ENCODE measurements around the gene MRPL44.
A peak's percentile ranks its signal among the peaks of the same experiment; 100 is the strongest.
"Not testable (repeated sequence)": the region's sequence is repeated elsewhere in the genome, so short reads cannot be mapped to it uniquely, and the experiment has no call there.

The MRPL44 gene

DNA sequence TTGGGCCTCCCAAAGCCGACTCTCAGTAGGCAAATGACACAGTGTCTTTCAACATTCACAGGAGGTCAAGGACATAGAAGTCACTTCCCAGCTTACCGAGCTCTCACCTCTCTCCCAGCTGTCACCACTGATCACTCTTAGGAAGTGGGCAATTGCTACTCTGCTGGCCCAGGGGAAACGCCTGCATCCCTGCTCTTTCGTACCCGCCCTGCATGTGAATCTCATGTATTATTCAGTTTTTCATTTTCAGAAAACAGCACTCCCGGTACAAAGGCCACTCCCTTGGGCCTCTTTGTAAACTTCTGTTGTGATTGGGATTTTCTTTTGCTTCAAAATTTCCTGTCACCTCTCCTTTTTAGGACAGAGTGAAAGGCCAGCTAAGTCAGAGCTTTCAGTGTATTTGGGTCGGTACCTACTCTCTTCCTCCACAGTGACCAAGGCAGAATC, 15.4 kb downstream of the MRPL44 start:
- no peak for DNase-seq

DNA sequence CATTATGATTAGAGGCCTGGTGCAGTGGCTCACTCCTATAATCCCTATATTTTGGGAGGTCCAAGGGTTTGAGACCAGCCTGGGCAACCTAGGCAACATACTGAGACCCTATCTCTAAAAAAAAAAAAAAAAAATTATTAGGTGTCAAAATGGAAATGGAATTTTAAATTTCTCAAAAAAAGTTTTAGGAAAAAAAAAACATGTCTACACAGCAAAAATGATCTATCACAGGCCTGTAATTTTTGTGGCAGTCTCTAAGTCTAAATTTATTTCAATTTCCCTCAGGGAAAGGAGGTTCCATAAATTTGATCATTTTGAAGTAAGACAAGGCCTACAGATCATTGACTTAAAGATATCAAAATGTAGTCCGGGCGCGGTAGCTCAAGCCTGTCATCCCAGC, 16.3 kb downstream of the MRPL44 start:
- DNase-seq: no peak

DNA sequence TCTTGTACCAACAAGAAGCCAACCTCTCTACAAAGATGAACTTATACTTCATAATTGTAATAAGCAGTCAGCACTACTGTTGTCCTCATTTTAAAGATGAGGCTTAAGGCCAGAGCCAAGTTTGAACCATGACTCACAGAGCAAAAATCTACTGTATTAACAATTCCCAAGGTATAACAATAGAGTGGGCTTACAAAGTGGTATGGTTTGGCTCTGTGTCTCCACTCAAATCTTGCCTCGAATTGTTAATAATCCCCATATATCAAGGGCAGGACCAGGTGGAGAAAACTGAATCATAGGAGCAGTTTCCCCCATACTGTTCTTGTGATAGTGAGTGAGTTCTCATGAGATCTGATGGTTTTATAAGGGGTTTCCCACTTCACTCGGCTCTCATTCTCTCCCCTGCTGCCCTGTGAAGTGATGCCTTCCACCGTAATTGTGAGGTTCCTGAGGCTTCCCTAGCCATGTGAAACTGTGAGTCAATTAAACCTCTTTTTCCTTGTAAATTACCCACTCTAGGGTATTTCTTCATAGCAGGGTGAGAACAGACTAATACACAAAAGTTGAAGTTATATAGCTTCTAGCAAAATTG, 19.5 kb downstream of the MRPL44 start:
- DNase-seq: no peak

DNA sequence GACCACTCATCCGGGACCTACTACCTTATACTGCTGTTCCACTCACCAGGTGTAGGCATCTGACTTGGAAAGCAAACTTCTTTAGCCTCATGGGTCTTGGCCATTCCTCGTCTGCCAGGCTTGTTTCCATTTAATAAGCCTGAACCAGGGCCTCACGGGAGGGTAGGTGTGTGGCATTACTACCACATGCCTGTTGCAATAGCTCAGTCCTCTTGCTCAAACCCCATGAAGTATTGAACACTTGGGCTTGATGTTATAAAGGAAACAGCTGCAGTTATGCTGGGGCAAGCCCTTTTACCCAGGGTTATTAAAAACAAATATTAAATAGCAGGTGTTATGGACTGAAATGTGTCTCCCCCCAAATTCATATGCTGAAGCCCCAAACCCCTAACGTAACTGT, 21.2 kb downstream of the MRPL44 start:
- no peak for DNase-seq

DNA sequence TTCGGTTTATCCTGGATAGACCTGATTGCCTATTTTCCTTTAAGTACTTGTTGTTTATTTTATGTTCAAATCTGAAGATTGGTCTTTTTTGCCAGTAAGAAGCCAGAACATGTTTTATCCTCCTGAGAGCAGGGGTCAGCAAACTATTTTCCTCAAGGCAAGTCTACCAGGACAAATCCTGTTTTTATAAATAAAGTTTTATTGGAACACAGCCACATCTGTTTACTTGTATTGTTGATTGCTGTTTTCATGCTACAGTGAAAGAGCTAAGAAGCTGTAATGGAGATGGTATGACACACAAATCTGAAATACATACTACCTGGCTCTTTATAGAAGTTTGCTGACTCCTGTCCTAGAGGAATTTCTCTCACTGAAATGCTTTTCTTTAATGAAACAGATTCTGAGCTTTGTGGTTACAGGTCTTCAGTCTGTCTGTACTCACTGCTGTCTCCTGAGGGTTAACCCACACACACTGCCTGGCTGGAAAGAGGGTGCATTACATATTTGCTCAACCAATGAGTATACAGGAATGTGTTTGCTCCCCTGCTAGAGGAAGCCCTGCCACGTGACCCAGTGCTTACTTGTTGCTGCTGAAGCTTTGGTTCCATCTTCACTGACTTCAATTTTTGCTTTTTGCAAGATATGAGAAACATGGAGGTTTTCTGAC, 22.6 kb downstream of the MRPL44 start:
- DNase-seq: no peak

DNA sequence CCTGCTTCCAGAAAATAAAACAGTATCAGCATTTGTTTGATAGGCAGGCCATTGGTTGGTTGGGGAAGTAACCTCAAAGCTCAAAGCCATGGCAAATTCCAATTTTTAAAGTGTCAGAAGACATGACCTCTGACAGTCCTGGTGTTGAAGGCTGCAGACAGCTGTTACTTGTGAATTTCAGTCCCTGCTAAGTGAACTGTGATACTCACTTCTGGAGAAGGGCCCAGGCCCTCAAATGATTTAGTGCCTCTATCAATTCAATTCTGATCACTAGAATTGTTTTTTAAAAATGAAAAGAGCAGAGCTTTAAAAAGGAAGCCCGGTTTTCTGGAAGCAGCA, 23.1 kb downstream of the MRPL44 start:
- no peak for DNase-seq

DNA sequence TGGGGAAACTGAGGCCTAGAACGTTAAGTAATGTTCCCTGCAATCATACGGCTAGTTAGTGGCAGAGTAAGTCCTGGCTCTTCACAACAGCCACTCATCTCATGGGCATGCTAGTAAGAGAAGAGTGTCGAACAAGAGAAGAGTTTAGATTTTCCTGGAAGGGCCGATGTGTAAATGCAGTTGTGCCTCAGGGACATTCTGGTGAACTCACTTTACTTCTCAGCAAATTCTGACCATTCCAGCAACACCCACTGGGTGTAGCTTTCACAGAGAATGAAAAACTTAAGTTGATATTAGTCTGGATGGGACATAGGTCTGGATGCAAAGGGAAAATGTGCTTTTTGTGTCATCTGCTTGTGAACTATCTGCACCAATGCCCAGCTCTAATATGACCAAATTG, 23.5 kb downstream of the MRPL44 start:
- DNase-seq: no peak

DNA sequence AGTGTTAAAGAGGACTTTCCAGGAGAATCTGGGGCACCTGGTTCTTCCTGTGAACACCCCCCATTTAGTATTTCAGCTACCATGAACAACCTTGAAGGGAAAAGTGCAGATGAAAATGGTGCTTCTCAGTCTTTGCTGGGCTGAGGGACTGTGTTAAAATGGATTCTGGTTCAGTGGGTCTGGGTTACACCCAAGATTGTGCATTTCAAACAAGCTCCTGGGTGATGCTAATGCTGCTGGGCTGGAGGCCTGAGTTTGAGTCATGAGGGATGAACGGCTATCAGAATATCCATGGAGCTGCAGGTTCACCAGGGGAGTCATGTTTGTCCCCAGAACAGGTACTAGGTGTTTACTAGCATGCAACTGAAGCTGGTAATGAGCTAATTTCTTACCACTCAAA, 24.0 kb downstream of the MRPL44 start:
- DNase-seq: no peak

DNA sequence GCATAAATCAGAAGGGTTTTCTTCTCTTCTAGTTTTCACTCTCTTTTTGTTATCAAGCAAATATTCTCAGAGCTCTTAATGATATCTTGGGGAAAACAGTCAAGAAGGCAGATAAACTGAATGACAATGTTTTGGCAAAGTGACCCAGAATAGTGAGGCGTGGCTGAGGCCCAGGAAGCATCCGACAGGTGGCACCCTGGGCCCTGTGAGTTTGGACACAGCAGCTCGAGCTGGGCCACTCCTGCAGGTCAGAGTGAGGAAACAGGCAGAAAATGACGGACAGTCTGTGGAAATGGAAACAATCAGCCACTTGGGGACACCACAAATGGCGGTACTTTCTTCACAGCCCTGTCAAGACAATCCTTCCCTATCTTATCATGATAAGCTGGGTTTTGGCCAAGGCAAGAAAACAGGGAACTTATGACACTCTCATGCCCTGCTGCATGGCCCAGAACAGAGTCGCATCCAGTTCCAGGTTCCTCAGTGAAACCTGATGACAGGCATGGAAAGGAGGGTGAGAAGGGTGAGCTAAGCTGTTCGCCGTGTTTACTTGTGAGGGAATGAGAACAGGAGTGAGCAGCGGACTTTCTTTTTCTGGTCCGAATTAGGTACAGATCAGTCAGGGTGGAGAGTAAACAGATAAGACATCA, 32.1 kb downstream of the MRPL44 start:
- DNase-seq: no peak

DNA sequence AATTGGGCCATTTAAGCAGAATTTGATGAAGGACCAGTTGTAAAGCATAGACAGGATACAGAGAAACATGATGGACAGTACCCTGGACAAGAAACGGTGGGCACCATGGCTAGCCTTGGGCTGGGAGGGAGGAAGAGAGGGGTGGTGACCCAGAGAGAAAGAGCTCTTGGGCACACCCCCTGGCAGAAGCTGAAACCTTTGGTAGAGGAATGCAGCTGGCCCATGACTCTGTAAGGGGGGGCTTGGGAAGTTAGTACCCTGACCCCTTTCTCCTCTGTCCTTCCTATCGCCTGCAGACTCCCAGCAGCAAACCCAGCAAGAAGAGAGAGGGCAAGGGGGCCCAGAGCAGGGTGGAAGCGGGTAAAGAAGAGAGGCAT, 32.6 kb downstream of the MRPL44 start:
- no peak for DNase-seq

DNA sequence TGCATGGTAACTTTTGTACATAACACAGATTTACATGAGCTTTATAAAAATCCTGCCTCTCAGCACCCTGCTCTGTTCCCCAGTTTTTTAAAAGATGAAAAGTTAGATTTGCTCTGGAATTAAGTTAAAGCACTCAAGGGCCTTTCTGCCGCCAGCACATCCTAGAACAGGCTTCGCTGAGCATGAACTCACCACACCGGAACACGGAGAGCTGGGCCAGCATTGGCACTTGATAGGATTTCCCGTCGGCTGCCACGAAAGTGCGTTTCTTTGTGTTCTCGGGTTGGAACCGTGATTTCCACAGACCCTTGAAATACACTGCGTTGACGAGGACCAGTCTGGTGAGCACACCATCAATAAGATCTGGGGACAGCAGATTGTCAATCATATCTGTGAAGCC, 34.3 kb downstream of the MRPL44 start:
- no peak for DNase-seq

DNA sequence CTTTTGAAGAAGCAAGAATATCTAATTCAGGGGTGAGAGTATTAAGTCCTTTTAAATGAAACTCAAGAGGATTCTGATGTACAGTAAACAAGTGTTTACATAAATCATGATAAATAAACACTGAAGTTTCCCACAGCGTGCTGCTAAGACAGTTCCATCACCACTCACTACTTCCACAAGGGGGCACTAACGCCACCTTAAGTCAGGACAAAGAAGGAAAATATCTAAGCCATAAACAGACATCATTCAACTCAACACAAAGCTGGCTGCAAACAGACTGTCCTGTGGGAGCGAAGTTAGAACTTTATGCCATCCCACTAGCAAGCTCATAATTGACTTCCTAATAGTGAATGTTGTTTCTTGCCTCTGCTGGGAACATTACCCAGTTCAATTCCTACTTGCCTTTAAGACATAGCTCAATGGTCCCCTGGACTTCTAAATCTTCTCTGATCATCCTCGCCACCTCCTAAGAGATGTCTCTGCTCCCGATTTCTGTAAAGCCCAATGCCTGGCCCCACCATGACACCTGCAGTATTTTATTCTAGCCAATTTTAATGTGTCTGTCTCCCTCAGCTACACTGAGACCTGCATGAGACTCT, 36.5 kb downstream of the MRPL44 start:
- DNase-seq: peak; percentile 82

DNA sequence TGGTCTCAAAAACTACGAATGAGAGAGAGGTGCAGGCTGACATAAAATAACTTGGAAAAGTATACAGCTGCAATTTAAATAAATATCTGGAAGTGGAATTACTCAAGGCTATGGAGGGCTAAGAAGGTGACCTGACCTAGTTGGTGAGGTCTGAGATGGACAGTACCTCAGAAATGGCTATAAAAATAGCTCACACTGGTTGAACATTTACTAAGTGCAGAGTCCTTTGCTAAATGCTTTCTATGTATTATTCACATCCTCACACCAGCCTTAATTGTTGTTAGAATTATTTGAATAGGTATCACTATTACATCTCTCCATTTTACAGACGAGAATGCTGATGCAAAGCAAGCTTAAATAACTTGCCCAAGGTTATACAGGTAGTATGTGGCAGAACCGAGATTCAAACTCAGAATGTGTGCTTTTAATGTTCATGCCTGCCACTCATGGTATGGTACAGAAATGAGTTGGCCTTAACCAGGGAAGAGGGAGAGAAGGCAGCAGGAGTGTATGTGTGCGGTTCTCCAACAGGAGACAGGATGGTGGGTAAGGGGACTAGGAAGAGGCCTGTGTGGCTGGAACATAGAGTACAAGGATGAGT, 37.4 kb downstream of the MRPL44 start:
- no peak for DNase-seq

DNA sequence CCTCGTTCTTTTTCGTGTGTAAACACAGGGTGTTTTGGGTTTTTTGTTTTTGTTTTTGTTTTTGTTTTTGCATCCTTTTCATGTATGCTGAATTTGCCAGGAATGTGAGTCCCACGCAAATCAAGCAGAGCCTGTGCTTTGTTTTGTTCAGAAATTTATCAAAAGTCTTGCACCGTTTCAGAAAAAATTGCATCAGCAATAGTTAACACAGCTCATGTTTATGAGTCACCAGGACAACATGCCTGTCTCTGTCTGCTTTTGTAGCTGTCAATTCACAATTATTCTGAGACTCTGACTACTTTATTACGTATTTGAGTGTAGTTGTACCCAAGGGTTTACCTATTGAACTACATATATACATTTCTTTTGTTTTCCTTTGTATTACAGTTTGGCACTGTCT, 38.3 kb downstream of the MRPL44 start:
- peak; percentile 23 for DNase-seq

DNA sequence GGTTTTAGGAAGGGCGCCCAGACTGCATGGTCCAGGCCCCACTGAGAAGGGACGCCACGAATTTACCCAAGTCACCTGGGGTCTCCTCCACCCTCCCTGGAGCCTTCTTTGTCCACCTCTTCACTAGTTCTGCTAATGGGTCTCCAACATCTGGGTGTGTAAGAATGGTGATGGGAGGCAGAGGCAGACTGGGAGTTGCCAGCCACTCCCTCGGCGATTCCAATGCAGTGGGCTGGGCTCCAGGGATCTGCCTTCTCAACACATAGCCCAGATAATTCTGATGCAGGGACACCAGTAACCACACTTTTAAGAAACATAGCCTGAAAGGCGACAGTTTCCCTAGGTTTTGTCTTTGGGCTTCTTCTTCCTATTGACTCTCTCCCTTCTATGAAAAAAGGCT, 39.1 kb downstream of the MRPL44 start:
- DNase-seq: no peak

DNA sequence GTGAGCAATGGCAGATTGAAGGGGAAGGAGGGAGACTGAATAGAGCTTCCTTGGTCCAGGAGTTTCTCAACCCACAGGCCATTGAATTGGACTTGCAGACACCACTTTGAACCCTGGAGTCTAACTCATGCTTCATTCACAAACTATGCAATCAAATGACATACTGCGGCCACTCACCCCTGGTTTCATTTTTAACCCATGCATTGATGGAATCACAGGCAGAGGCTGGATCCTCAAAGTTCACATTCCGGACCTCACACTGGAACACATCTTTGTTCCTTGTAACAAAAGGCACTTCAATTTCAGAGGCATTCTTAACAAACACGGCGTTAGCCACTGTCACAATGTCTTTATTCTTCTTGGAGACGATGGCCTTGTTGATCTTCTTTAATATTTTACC, 40.7 kb downstream of the MRPL44 start:
- DNase-seq: no peak

DNA sequence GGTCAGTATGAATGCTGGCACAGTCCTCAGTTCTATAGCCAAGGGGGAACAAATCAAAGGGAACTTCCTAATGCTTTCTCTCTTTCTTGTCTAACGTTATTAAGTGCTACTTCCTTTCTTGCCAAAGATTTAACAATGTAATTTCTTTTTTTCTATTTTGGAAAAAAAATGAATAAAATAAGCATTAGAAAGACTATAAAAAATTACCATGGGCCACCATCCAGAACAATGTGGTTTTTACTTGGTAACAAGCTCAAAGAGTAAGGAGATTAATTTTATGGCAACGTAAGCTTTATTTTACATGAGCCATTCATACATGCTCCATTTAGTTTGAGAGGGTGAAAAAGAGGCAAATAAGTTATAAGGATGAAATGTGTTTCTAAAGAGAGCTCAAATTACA, 41.7 kb downstream of the MRPL44 start:
- DNase-seq: no peak

DNA sequence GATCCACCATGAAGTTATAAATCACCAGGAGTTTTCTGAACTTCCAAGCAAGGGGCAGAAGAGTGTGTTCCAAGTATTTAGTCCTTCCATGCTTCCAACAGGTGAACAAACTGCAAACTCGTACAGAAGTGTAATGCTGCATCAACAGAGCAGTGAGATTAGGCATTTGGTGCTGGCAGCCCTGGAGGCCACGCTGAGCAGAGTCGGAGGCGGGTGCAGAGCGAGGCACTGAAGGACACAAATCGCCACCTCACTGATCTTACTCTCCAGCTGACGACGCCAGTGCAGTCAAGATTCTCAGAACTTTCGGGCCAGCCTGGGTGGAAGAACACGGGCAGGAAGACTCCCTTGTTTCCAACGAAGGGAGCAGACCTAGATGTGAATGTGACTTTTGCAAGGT, 42.6 kb downstream of the MRPL44 start:
- DNase-seq: no peak

DNA sequence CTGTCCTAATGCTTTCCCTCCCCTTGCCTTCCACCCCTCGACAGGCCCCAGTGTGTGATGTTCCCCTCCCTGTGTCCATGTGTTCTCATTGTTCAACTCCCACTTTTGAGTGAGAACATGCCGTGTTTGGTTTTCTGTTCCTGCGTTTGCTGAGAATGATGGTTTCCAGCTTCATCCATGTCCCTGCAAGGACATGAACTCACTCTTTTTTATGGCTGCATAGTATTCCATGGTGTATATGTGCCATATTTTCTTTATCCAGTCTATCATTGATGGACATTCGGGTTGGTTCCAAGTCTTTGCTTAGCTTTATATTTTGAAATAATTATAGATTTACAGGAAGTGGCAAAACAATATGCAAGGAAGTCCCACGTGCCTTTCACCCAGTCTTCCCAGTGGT, 43.4 kb downstream of the MRPL44 start:
- DNase-seq: not testable (repeated sequence)

DNA sequence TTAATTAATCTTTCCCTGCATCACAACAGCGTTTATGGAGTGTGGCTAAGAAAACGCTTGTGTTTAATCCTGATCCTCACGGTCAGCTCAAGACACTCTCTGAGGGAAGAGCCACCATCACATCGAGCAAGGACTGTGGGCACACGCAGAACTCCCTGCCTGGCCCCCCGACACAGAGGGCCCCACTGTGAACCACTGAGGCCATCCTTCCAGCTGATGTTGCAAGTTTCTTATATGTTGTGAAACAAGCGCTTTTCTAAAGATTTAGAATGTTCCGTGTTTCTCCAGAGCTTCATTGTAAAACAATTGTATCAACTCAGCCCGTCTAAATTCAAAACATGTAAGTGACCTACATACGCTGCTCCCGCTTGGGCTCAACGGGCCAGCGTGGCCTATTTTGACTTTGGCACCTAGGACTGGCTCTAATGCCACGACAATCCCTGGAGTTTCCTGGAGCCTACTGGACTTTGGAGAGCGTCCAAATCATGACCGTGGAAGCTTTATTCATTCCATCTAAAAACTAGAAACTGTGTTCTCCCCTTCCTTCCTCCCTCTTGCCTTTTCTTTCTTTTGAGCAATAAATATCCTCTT, 46.9 kb downstream of the MRPL44 start:
- no peak for DNase-seq

DNA sequence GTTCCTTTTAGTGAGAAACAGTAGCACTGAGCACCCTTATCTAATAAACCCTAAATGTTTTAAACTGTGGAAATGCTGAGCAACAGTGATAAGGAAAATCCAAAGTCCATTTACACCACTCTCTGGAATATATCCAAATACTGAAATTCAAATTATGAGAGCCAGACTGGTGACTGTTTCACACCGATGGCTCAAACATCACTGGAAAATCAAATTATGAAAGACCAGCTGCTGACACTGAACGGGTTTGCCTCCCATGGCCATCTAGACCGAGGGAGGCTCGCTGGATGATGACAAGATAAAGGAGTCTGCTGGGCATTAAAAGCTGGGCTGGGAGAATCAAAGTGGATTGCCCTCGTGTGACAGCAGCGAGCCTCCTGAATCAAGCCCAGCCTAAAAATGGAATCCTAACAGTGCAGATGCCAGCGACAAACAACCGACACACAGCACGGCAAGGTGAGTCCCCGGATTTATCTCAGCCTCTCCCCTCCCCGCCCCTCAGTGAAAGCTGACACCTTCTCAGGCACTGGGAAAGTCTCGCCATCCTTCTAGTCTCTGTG, 51.5 kb downstream of the MRPL44 start:
- no peak for DNase-seq

DNA sequence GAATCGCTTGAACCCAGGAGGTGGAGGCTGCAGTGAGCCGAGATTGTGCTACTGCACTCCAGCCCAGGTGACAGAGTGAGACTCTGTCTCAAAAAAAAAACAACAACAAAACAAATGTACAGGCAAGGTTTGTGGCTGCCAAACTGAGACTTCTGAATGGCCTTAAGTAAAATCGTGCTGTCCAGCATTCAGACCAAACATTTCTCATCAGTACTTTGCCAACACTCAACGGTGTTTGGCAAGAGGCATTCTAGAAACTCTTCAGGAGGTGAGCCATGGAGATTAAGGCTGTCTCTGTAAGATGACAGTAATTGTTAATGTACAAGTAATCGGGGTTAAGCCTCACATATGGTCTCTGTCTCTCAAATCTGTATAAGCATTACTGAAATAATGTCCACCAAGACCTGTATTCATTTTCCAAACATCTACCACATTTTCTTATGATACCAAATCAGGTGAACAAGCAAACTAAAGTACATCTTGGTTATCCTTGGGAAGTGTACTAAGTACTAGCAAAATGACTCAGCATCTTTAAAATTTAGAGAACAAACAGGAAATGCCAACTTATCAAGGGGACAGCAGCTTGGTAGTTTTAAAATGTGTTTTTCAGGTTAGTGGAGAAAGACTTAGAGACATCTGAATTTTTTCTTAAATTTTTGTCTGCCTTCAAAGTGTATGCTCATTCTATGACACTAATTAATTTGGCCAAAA, 52.5 kb downstream of the MRPL44 start:
- no peak for DNase-seq

DNA sequence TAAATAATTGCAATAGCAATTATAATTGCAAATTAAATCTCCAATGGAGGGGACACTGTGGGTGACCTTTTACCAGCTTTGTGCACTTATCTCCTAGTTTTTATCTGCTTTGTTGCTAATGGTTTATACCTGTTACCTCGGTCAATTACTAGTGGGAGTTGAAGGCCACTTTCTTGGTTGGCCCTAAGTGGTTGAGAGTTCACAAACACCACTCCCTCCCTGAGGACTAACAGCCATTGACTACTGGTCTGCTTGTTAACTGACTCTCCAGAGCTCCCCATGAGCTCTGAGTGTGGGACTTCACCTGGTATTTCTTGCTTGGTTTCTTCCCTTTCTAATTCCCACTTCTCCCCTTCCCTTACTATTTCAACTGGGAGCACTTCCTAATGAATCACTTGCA, 54.6 kb downstream of the MRPL44 start:
- DNase-seq: no peak
